ENCODE data around the gene DDAH1.

DDAH1 gene

DNA sequence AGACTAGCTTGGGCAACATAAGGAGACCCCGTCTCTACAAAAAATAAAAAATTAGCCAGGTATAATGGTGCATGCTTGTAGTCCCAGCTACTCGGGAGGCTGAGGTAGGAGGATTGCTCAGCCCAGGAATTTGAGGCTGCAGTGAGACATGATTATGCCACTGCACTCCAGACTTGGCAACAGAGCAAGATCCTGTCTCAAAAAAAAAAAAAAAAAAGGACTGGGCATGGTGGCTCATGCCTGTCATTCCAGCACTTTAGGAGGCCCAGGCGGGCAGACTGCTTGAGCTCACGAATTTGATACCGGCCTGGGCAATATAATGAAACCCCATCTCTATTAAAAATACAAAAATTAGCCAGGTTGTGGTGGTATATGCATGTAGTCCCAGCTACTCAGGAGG lies 141.2 kb downstream of the DDAH1 start:
- no peak for DNase-seq

DNA sequence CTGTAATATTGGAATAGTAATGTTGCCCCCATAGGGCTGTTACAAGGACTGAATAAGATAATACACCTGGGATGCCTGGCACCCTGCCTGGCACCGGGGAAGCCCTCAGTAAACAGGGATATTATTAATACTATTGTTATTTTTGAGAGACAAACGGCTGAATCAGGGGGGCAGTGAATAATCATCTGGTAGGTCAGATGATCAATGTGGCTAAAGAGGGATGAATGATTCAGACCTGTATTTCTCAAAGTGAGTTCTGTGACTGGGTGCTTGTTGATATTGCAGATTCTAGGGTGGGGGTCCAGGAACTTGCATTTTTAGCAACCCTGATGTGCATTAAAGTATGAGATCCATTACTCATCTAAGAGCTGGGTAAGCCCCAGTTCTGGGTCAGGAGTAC lies 142.3 kb downstream of the DDAH1 start:
- no peak for DNase-seq

DNA sequence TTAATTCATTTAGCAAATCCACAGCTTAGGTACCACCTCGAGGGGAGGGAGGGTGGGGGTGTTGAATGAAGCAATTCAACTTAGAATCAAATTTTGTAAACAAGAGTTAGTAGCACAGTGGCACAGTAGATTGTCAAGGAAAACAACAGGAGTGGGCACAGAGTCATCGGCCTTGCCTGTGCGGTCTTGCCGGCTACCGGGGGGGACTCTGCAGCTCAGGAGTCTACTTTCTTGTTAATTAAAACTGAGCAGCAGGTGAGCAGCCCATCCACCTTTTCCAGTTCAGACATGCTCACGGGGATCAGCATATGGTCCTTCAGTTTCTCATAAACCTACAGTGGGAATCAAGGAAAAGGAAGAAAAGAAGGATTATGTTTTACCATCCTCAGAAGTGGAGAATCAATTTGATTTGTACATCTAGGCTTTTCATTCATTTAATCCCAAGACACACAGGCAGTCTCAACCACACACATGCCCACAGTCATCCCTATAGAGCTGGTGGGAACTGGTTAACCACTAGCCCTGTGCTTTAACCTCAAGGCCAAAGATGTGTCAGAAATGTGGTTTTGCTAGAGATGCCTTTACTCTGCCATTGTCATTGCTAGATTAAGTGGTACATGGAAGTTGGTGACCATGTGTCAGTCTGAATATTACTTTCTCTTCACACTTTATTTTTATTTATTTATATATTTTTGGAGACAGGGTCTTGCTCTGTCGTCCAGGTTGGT lies 143.6 kb downstream of the DDAH1 start:
- no peak for DNase-seq

DNA sequence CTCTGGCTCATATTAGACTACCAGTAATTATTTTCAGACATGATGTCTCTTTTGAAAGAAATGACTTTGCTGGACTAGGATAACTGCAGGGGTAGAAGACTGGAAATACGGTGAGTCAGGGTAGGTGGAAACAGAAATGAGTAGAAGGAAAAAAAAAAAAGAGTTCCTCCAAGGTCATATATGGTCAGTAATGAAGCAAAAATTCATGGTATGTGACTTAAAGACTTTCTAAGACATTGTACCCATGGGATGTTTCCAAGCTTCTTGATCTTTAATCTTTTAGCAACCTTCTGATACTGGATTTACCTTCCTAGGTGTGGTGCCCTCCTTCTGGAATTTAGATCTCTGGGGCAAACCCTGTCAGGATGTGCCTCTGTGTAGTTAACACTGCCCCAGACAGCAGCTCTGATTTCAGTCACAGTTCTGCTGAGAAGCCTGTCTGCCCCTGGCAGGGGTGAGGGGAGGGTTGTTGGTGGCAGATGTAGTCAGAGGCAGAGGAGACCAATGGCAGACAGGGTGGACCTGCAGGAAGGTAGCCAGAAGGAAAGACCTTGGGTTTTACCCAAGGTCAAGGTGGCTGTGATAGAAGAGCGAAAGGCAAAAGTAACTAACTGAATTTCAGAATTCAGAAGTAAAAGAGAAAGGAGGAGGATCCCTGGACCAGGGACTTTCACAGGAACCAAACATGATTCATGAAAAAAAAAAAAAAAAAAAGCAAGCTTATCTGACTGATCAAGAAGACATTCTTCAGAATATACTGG lies 144.4 kb downstream of the DDAH1 start:
- no peak for DNase-seq

DNA sequence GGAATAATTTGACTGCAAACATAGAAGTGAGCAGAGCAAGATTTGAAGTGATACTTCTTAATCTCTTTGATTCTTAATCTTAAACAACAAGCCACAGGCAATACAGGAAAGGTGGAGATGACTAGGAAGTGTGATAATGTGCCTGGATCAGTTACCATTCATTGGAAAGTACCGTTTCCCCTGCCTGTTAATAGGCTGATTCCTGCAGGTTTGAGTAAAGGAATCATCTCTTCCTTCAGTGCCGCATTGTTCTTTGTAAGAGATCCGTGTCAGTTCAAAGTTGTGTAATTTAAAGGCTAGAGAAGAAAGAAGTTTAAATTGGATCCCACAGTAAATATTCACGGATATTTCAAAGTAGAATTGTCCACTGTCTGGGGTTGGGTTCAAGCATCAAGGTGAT lies 145.0 kb downstream of the DDAH1 start:
- DNase-seq = no peak

DNA sequence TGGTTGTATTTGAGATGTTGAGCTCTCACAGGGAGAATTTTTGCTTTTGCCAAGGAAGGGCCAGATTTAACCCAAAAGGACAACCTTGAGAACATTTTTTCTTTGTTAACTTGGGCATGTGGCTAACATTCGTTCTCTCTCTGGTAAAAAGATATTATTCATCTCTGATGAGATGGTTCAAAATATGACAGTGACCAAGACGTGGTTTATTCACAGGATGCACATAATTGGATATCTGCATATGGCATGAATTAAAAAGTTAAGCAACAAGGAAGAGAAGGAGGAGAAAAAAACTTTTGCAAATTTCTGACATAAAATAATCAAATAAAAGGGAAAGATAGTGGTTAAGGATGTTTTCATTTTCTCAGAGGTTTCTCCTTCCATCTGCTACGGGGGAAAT lies 145.5 kb downstream of the DDAH1 start:
- no peak for DNase-seq

DNA sequence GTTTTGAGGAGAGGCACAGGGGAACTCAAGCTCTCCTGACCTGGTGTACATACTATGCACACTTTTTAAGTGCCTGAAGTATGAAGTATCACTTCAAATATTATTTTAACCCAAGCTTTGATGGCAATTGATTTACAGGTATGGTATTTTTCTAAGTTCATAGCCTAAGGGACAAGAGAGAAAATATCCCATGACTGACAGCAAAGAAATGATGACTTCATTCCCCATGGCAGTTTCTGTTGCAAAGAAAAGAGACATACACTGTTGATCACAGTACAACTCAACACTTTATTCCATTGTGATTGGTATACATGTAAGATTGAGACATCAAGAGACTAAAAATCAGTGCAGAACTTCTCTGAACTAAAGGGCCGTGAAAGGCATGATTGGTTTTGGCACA lies 146.7 kb downstream of the DDAH1 start:
- no peak for DNase-seq

DNA sequence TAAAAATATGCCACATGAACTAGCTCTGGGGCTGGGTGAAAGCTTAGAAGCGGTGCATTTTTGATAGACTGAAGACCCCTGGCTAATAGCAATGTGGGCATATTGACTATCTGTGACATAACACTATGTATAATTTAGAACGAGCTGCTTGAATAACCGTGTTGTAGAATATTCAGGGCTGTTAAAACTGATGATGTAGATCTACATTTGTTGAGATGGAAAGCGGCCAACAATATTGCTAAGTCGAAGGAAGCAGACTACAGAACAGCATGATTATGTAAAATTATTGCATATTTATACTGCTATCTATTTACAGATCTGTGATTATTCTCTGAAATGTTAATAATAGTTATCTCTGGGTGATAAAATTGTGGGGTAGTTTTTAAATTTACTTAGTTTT lies 147.4 kb downstream of the DDAH1 start:
- no peak for DNase-seq

DNA sequence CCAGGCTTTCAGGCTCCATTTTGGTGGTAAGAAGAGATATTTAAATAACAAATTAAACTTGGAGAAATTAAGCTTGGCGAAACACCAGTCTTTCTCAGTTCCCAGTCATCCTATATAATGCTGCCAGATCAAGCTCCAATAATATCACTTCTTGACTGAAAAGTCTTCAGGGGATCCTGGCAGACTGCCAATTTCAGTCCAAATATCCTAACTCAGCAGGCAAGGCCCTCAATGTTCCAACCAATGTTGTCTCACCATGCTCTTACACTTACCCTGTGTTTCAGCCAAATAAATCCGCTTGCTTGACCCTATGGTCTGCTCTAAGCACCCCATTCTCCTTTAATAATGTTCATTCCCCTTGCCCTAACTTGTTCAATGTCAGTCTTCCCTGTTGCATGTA lies 148.6 kb downstream of the DDAH1 start:
- no peak for DNase-seq

DNA sequence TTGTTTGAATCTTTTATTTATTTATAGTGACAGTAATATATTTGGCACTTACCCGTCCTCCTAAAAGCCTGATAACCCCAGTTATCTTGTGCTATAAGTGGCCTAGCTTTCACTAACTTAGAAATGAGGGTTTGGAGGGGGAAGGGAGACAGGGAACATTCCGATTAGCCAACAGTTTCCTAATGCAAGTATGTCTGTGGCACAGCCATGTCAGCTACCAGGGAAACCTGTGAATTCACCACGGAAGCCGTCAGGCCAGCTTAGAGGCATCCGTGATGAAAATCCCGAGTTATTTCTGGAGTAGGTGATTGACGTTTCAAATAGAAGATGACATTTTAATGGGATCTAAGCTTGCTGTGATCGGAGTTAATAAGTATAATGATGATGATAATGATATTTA lies 149.2 kb downstream of the DDAH1 start:
- no peak for DNase-seq

DNA sequence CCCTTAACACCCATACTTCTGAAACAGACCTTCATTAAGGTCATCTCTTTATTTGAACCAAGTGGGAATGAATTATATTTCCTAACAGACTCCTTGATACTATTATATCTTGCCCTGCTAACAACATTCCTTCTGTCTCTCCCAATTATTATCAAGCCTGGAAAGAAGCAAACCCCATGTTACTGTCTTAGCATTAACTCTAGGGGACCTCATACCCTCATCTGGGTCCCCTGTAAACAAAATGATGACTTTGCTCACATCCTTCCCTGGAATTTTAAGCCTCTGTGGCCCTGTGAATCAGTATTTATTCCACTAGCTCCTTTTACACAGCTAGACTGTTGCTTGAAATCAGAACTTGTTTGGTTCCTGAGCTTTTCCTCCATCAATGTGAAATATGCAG lies 150.2 kb downstream of the DDAH1 start:
- DNase-seq = no peak

DNA sequence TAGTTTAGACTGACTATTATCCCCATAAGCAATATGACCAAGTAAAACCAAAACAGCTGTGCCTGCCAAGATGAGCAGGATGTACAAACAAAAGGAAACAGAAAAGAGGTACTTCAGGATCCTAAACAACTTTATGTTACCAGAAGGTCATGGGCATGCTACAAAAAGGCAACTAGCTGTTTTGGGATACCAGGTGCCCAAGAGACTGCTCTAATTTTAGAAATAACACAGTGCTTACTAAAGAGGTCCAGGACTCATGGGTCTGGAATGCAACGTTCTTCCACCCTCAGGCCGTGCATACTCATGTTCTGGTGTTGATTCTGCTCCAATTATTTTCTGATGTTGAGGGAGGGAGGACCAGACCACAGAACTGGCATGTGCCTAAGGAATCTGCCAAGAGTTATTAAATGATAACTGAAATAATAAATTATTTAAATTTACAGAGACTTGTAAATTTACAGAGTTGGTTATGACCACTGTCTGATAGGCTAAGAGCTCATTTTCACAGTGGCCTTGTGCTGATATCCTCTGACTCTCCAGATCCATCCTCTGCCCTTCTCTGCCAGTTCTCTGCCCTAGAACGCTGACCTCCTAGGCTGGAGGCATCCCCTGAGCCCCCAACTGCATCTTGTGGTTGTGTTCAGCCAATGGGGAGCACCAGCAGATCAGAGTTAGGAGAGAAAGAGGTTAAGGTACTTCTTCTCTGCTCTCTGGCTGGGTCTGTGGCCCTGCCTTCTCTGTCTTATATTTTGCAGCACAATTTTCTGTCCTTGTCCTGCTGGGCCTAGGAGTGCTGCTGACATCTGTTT lies 150.9 kb downstream of the DDAH1 start:
- no peak for DNase-seq

DNA sequence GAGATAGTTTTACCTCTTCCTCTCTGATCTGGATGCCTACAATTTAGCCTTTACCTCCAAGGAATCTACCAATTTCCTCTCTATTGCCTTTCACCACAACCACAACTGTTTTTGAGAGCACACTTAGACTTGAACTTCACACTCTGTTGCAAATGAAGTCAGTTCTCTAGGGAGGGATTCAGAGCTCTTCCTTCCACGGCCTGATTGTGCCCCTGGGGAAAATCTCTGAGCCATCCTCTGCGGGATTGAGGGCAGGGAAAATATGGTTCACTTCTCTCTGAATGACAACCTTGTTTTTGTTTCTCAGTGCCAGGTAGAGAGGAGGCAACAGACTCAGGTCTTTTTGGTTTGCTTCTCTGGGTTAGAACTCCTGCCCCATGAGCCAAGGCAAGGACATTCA lies 153.1 kb downstream of the DDAH1 start:
- DNase-seq = peak; percentile 18 to 63

DNA sequence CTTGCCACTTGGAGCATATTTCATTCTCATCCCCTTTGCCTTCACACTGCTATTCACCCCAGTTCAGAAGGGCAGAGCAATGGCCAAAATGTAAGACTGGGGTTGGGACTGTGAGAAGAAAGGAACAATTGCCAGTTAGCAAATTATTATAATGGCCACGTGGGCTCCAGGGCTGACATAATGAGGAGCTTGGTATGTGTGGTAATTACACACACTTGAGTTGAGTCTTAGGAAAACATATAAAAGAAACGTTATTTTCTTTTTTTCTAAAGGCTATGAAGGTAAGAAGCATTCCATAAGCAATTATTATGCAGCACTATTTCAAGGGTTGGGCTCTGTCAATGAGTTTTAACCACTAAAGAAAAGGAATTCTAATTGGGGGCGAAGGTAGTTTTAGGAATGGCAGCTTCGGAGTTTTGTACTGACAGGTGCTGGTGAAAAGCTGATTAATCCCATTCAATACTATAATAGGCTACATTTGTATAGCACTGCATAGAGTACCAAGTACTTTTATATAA lies 156.1 kb downstream of the DDAH1 start:
- DNase-seq = no peak

DNA sequence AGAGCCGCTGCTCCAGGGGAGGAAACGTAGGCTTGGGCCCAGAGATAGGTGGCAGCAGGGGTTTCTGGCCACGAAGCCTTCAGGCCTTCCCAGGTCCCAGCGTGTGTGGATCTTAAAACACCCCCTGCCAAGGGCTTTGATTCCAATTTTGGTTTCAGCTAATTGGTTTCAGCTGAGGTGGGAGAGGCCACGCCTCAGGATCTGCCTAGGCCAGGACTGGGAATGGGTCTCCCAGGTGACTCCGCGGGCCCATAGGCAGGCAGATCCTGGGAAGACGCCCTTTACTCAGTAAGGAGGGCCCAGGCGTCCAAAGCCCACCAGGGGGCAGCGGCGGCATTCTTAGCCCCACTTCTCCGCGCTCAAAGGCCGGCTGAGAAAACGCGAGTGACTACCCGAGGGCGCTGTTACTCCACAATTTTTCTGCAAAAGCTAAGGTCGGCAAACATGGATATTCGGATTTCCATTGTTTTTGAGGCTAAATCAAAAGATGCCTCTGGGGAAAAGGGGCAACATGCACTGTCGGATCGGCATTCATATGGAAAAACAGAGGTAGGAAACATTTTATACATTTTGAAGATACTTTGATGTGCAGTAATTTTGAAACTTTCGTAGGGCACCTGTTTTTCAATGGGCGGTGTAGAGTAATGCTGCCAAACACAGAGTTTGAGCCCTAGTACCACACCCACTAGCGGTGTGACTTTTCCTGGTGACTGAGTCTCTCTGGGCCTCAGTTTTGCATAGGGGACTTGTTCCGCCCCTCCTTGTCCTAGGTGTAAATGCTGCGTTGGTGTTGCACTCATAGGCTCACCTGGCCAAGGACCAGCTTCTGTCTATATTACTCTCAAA lies 156.7 kb downstream of the DDAH1 start:
- peak in 1 of 2 experiments; percentile 45 for DNase-seq

DNA sequence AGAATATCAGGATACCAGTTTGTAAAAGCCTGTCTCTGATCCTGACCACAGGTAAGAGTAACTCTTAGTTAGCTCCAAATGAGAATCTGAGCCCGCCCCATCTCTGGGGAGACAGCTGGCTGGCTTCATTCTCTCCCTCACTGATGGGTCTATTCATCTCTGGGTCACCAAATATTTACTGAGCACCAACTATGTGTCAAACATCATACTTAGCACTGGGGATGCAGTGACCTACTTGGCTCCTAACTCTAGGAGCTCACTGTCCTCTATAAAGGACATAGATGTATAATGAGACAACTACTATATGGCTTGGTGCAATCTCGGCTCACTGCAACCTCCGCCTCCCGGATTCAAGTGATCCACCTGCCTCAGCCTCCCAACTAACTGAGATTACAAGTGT lies 158.7 kb downstream of the DDAH1 start:
- DNase-seq = no peak

DNA sequence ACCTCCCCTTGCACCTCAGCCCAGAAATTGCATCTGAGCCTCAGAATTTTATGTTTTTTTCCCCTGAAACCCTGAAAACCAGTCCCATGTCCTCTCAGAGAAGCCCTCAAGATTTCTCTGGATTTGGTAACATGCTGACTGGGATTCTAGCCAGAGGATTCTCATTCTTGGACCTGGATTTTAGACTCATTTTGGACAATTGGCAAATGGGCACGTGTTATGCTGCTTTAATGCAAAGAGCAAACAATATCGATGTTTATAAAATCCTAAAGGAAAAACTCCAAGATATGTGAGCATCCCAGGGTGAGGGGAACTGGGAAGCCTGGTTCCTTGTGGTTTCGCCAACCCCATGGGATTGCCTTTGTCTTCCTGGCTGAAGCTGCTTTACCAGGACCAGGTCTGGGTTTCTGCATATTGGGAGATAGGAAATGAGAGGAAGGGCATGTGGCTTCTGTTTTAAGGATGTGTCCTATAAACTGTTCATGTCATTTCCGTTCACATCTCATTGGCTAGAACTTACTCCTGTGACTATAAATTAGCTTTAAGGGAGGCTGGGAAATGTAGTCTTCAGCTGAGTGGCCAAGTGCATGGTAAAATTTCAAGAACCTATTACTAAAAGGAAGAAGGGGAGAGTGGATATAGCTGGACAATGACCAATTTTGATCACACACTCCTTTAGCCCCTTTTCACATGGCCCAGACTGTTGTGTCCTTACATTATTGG lies 161.4 kb downstream of the DDAH1 start:
- DNase-seq = no peak

DNA sequence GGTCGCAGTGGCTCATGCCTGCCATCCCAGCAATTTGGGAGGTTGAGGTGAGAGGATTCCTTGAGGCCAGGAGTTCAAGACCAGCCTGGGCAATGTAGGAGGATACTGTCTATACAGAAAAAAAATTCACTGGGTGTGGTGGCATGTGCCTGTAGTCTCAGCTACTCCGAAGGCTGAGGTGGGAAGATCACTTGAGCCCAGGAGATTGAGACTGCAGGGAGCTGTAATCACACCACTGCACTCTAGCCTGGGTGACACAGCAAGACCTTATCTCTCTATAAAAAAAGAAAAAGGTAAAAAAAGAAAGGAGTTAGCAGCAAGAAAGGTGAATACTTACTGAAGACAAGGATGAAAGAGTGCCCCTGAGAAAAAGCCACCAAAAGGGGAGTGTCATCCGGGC lies 164.8 kb downstream of the DDAH1 start:
- no peak for DNase-seq

DNA sequence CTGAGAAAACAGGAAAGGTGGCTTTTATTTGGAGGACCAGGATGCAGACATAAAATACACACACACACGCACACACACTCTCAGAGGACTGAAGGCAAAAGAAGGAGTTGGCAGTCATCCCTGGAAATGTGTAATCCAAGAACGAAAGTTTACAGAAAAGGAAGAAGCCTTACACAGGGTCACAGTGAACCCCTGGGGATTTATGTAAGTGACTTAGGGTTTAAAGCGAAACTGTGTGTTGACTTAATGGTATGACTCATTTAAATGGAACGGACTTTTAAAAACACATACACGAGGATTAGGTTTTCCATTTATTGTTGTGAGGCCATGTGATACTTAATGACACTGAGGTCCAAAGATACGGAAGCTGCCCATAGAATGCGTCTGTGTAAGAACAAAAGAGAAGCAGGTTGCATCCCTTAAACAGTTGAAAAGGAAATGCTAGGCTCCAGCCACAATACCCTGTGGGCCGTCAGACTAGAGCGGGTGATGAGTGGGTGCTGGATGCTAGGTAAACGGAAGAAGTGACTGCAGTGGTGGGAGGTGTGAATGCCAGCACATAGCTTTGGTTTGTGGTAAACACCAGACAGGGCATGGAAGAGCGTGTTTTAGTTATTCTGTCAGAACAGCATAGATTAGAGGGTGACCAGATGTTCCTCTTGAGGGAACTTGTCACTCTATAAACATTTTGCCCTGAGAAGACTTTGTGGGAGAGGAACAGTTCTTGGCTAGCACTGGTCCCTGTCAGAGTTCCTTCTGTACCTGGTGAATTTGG lies 166.9 kb downstream of the DDAH1 start:
- no peak for DNase-seq

DNA sequence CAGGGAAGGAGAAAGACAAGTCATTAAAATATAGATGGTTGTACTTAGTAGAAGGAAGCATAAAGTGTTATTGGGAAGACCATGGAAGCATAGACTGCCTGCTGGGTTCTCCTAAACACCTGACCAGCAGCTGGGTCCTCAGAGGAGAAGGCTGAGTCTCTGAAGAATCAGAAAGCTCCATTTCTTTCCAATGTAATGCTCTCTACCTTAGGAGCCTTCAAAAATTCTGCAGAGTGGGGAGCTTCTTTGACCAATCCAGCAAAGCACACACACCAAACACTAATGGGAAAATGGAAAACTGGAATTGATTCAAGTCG lies 167.5 kb downstream of the DDAH1 start:
- no peak for DNase-seq

DNA sequence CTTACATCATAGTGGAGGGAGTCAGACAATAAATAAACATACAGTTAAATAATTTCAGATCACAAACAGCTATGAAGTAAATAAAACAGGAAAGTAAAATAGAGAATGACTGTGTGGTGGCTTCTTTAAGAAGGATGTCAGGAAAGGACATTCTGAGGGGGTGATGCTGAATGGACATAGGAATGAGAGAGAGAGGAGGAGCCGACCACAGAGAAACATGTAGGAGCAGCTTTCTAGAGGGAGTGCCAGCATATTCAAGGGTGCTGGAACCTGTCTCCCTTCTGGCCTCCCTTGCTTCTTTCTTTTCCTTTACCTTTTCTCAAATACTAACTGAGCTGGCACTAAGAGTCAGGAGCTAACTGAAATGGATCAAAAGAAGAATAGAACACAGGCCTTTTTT lies 168.0 kb downstream of the DDAH1 start:
- no peak for DNase-seq
